IMR-90 (cell line): ENCODE measurements around the gene IL21R. TPM values are rescaled to one million over a fixed set of nuclear protein-coding genes. Genes with fewer than 3 reads are reported as not detected.

Source experiments
- ATAC-seq: fragments of 200-7000 bp; cut with Tn5 transposase; 2 replicates; pipeline ENCODE4 v1.9.1; 2020; ENCODE audit warnings: low read depth, mild to moderate bottlenecking, moderate library complexity
- BruUV-seq: library from RNA; stranded (reverse); fragments of 400-500 nt; replicated peaks from 2 replicates; lab custom pipeline; 2021; lab: Mats Ljungman, UMichigan
- CTCF ChIA-PET: fragments of 300-600 bp; formaldehyde crosslinking; extraction: SDS; loops from one replicate; lab custom pipeline; 2021; ENCODE audit warnings: antibody characterized with exemption; lab: Yijun Ruan, JAX
- POLR2A ChIA-PET: fragments of 300-600 bp; sonication (Branson Sonifier 250); formaldehyde crosslinking; loops from one replicate; lab custom pipeline; 2022; ENCODE audit warnings: antibody characterized with exemption; ENCODE audit not compliant: unreplicated experiment; lab: Charles Lee
- DNase-seq: peaks from one replicate; pipeline ENCODE4 v3.0.0; 2013
- H2AFZ ChIP-seq: replicated peaks from 2 replicates; pipeline ENCODE3; 2013; ENCODE audit warnings: low read length, mild to moderate bottlenecking; ENCODE audit not compliant: poor library complexity
- H2AK5ac ChIP-seq: 2 replicates; pipeline ENCODE4 v1.6.1; 2013; ENCODE audit warnings: low read depth, low read length, inconsistent platforms
- H2AK9ac ChIP-seq: replicated peaks from 2 replicates; pipeline ENCODE3; 2013; ENCODE audit warnings: mild to moderate bottlenecking, low read depth, low read length, moderate library complexity; ENCODE audit not compliant: poor library complexity
- H2BK120ac ChIP-seq: 2 replicates; pipeline ENCODE4 v1.6.1; 2013; ENCODE audit warnings: low read depth, low read length, inconsistent platforms
- H2BK15ac ChIP-seq: 3 replicates; pipeline ENCODE4 v1.6.1; 2013; ENCODE audit warnings: low read depth, low read length, inconsistent platforms
- H2BK20ac ChIP-seq: 2 replicates; pipeline ENCODE4 v1.6.1; 2013; ENCODE audit warnings: low read depth, mild to moderate bottlenecking, inconsistent platforms, low read length, moderate library complexity
- H2BK5ac ChIP-seq: 2 replicates; pipeline ENCODE4 v1.6.1; 2013; ENCODE audit warnings: mild to moderate bottlenecking, low read depth, low read length, inconsistent platforms; ENCODE audit not compliant: poor library complexity, severe bottlenecking
- H3K14ac ChIP-seq: replicated peaks from 2 replicates; pipeline ENCODE4 v1.6.1; 2013; ENCODE audit warnings: low read depth, low read length, inconsistent platforms
- H3K18ac ChIP-seq: 2 replicates; pipeline ENCODE4 v1.6.1; 2013; ENCODE audit warnings: low read depth, low read length, control low read depth
- H3K23ac ChIP-seq: 2 replicates; pipeline ENCODE4 v1.6.1; 2013; ENCODE audit warnings: low read depth, low read length, inconsistent platforms
- H3K27ac ChIP-seq: 2 replicates; pipeline ENCODE4 v1.5.1; 2013; ENCODE audit warnings: mild to moderate bottlenecking, control low read depth, low read length; ENCODE audit not compliant: insufficient read depth
- H3K27me3 ChIP-seq: 2 replicates; pipeline ENCODE4 v1.6.1; 2013; ENCODE audit warnings: low read length; ENCODE audit not compliant: control insufficient read depth, insufficient read depth
- H3K36me3 ChIP-seq: 2 replicates; pipeline ENCODE4 v1.6.1; 2013; ENCODE audit warnings: low read length, mixed read lengths; ENCODE audit not compliant: control insufficient read depth, insufficient read depth
- H3K4ac ChIP-seq: 2 replicates; pipeline ENCODE4 v1.6.1; 2013; ENCODE audit warnings: low read depth, low read length, inconsistent platforms
- H3K4me1 ChIP-seq: 2 replicates; pipeline ENCODE4 v1.6.1; 2013; ENCODE audit warnings: low read length, mixed read lengths; ENCODE audit not compliant: control insufficient read depth, insufficient read depth
- H3K4me2 ChIP-seq: 2 replicates; pipeline ENCODE4 v1.6.1; 2013; ENCODE audit warnings: low read depth, mild to moderate bottlenecking, control low read depth, low read length, moderate library complexity
- H3K4me3 ChIP-seq: 2 replicates; pipeline ENCODE4 v1.5.1; 2013; ENCODE audit warnings: low read depth, mild to moderate bottlenecking, control low read depth, low read length, moderate library complexity; ENCODE audit not compliant: insufficient read depth
- H3K56ac ChIP-seq: 2 replicates; pipeline ENCODE4 v1.6.1; 2013; ENCODE audit warnings: low read length, inconsistent platforms; ENCODE audit not compliant: insufficient read depth; ENCODE audit errors: extremely low read depth
- H3K79me1 ChIP-seq, 2 experiments: 2 replicates each; pipeline ENCODE4 v1.6.1; 2013; ENCODE audit warnings: low read length in 2 of 2, inconsistent platforms in 1 of 2, low read depth in 1 of 2
- H3K9ac ChIP-seq: 2 replicates; pipeline ENCODE4 v1.6.1; 2013; ENCODE audit warnings: low read depth, low read length, control low read depth
- H3K9me1 ChIP-seq: 2 replicates; pipeline ENCODE4 v1.6.1; 2013; ENCODE audit warnings: low read length, inconsistent platforms; ENCODE audit not compliant: insufficient read depth
- H3K9me3 ChIP-seq: 2 replicates; pipeline ENCODE4 v1.6.1; 2013; ENCODE audit warnings: low read length; ENCODE audit not compliant: control insufficient read depth, insufficient read depth
- H4K20me1 ChIP-seq: 2 replicates; pipeline ENCODE4 v1.6.1; 2013; ENCODE audit warnings: low read length, inconsistent platforms; ENCODE audit not compliant: insufficient read depth
- H4K5ac ChIP-seq: 2 replicates; pipeline ENCODE4 v1.6.1; 2013; ENCODE audit warnings: mild to moderate bottlenecking, low read depth, low read length, control low read depth
- H4K8ac ChIP-seq, 2 experiments: 2 replicates each; pipeline ENCODE4 v1.6.1; 2013; ENCODE audit warnings: low read depth in 2 of 2, low read length in 2 of 2, control low read depth in 1 of 2, inconsistent platforms in 1 of 2
- H4K91ac ChIP-seq: 2 replicates; pipeline ENCODE4 v1.6.1; 2013; ENCODE audit warnings: low read depth, low read length, inconsistent platforms; ENCODE audit not compliant: insufficient read depth
- BHLHE40 ChIP-seq: fragments of 150-350 bp; IDR thresholded peaks from 2 replicates; pipeline ENCODE4 v1.6.1; 2016; ENCODE audit warnings: mild to moderate bottlenecking, low read depth, low read length
- CEBPB ChIP-seq: IDR thresholded peaks from 2 replicates; pipeline ENCODE4 v1.6.1; 2012; ENCODE audit warnings: low read depth, low read length, improper control_type of control experiment
- CHD1 ChIP-seq: IDR thresholded peaks from 2 replicates; pipeline ENCODE4 v1.6.1; 2012; ENCODE audit warnings: low read depth, low read length, improper control_type of control experiment
- FOS ChIP-seq: fragments of 150-350 bp; IDR thresholded peaks from 2 replicates; pipeline ENCODE4 v1.6.1; 2016; ENCODE audit warnings: low read depth, low read length
- MXI1 ChIP-seq: IDR thresholded peaks from 2 replicates; pipeline ENCODE4 v1.6.1; 2012; ENCODE audit warnings: low read depth, mild to moderate bottlenecking, low read length, moderate library complexity, borderline replicate concordance
- NFE2L2 ChIP-seq: fragments of 150-350 bp; IDR thresholded peaks from 2 replicates; pipeline ENCODE4 v1.6.1; 2016; ENCODE audit warnings: low read depth, mild to moderate bottlenecking, low read length
- POLR2A ChIP-seq: IDR thresholded peaks from 2 replicates; pipeline ENCODE4 v1.6.1; 2012; ENCODE audit warnings: mild to moderate bottlenecking, low read depth, low read length
- RAD21 ChIP-seq: IDR thresholded peaks from 2 replicates; pipeline ENCODE4 v1.6.1; 2012; ENCODE audit warnings: low read length, improper control_type of control experiment
- RCOR1 ChIP-seq: IDR thresholded peaks from 2 replicates; pipeline ENCODE4 v1.6.1; 2012; ENCODE audit warnings: mild to moderate bottlenecking, low read length, improper control_type of control experiment; ENCODE audit not compliant: insufficient replicate concordance
- RFX5 ChIP-seq: IDR thresholded peaks from 2 replicates; pipeline ENCODE4 v1.8.0; 2012; ENCODE audit warnings: low read depth, mild to moderate bottlenecking, low read length, moderate library complexity
- SMC3 ChIP-seq: fragments of 150-350 bp; IDR thresholded peaks from 2 replicates; pipeline ENCODE4 v1.6.1; 2016; ENCODE audit warnings: low read depth, mild to moderate bottlenecking, antibody characterized with exemption, low read length, moderate library complexity
- WGBS, 2 experiments: methylation state at CpG; one replicate each; pipeline versions ENCODE4 v1.1.5 to v1.1.7; 2013; ENCODE audit warnings: missing lambda C conversion rate in 2 of 2; ENCODE audit not compliant: insufficient read length in 1 of 2; ENCODE audit errors: extremely low coverage in 2 of 2; 5-methylcytosine and 5-hydroxymethylcytosine counted together
- dilution Hi-C: fragments of 300-500 bp; cut with HindIII; formaldehyde crosslinking; loops from one replicate; pipeline ENCODE4 v1.14.3; 2018; ENCODE audit warnings: low sequenced_read_pairs; ENCODE audit not compliant: unreplicated experiment
- in situ Hi-C: fragments of 300-500 bp; cut with MboI; formaldehyde crosslinking; loops from 3 replicates; pipeline ENCODE4 v1.14.3; 2019; ENCODE audit warnings: low sequenced_read_pairs, inconsistent platforms, mixed read lengths
- intact Hi-C: fragments of 100-400 bp; cut with micrococcal nuclease; formaldehyde crosslinking; loops from 2 replicates; pipeline ENCODE4 v1.10.0; 2022
- polyA plus RNA-seq, 3 experiments: library from polyadenylated mRNA; depleted of rRNA; stranded (reverse); fragments of >200 nt; gene quantifications; 2 replicates each; pipeline ENCODE4 v1.2.3, GENCODE V29; 2012; ENCODE audit warnings: low replicate concordance in 1 of 3
- total RNA-seq: library from RNA; depleted of rRNA; stranded (reverse); fragments of >200 nt; gene quantifications from 2 replicates; pipeline ENCODE4 v1.2.3, GENCODE V29; 2012
- TF ChIP-seq, protein P1 (sequence below): conservative IDR thresholded peaks from 2 replicates; pipeline ENCODE4 v1.5.1; 2012; ENCODE audit warnings: mild to moderate bottlenecking, low read depth, low read length, improper control_type of control experiment

IL21R gene
- total and polyA plus RNA-seq, 2 of the 4 experiments (the other 2 are of a cell fraction) = 0.72 to 0.97 TPM

DNA sequence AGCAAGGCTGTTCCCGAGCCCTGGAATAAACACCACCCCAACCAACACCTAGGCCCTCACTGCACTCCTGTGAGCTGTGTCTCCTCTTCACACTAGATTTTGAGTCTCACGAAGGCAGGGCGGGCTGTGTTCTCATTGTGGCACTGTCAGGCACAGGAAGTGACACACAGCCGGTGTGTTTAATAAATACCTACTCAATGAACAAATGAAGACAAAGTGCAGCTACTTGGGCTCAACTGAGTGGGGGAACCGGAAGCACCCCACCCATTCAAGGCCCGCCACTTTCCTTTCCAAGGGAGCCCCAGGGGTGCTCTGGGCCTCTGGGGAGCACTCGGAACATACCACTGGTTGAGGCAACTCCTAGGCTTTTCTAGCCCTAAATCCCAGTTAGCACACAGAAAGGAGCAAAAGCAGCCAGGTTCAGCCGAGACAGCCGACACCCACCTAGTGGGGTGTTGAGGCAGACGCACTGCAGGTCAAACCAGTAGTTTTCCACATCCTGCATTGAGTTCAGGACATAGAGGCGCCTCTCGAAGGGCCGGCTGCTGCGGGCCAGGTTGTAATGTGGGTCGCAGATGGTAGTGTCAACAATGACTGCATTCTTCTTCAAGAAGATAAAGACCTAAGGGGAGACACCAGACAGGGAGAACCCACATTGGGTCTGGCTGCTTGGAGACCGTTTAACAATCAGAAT, 90.1 kb downstream of the IL21R start (continued):
- no peak for TF ChIP-seq BHLHE40

DNA sequence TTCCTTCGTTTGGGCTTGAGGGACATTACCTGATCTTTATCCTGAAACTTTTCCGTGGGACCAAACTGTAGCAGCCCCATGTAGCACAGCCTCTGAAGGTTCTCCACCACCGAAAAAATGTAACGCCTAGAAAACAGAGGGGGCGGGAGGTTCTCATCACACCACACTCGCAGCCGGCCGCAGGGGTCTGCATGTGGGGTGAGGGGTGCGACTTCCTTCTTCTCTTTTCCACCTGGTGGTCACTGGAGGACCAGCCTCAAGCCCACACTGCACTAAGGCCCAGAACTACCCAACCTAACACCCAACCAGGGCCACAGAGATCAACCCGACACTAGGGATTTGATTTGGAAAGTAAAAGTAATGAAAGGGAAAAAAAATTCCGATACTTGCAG, 90.6 kb downstream of the IL21R start:
- no peak overlapping the region for H3K23ac ChIP-seq
- H2BK120ac ChIP-seq = no peak overlapping the region
- H4K20me1 ChIP-seq = no peaks in the 10 kb centered on the region
- no peak overlapping the region for H3K4me3 ChIP-seq
- peaks cover 13% of the 10 kb centered on the region for H3K9me1 ChIP-seq
- H2AK9ac ChIP-seq = no peak overlapping the region
- H3K4me1 ChIP-seq = peaks cover 12% of the 10 kb centered on the region
- no peak overlapping the region for H3K18ac ChIP-seq
- in situ Hi-C loops = no loop called here
- WGBS, 2 experiments = 80% methylated on average over 1 of the region's 11 CpGs; no CpG with 5 or more reads in 1 of the 2 experiments
- H4K8ac ChIP-seq = no peak overlapping the region
- dilution Hi-C loops = no loop called here
- H3K27me3 ChIP-seq = no peaks in the 10 kb centered on the region
- POLR2A ChIA-PET = no interaction called here
- no peak overlapping the region for H3K9ac ChIP-seq
- H3K27ac ChIP-seq = no peak overlapping the region
- TF ChIP-seq SMC3 (no peak), CEBPB (no peak), MXI1 (no peak), RCOR1 (no peak), RFX5 (no peak), RAD21 (no peak), CHD1 (no peak), NFE2L2 (no peak), POLR2A (no peak), FOS (no peak), BHLHE40 (no peak)
- TF ChIP-seq, protein P1, sequence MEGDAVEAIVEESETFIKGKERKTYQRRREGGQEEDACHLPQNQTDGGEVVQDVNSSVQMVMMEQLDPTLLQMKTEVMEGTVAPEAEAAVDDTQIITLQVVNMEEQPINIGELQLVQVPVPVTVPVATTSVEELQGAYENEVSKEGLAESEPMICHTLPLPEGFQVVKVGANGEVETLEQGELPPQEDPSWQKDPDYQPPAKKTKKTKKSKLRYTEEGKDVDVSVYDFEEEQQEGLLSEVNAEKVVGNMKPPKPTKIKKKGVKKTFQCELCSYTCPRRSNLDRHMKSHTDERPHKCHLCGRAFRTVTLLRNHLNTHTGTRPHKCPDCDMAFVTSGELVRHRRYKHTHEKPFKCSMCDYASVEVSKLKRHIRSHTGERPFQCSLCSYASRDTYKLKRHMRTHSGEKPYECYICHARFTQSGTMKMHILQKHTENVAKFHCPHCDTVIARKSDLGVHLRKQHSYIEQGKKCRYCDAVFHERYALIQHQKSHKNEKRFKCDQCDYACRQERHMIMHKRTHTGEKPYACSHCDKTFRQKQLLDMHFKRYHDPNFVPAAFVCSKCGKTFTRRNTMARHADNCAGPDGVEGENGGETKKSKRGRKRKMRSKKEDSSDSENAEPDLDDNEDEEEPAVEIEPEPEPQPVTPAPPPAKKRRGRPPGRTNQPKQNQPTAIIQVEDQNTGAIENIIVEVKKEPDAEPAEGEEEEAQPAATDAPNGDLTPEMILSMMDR = no peak
- H3K14ac ChIP-seq = no peak overlapping the region
- peaks cover 74% of the 10 kb centered on the region for H3K36me3 ChIP-seq
- no peak overlapping the region for H2AK5ac ChIP-seq
- DNase-seq (no peak), ATAC-seq (no peak)
- no peak overlapping the region for H3K4ac ChIP-seq
- H3K9me3 ChIP-seq = no peaks in the 10 kb centered on the region
- H2BK15ac ChIP-seq = no peak overlapping the region
- no peak overlapping the region for H3K4me2 ChIP-seq
- H3K56ac ChIP-seq = no peak overlapping the region
- no peak overlapping the region for H4K5ac ChIP-seq
- CTCF ChIA-PET = no interaction called here
- BruUV-seq = no TSS peak
- peaks cover 4 to 18% of the 10 kb centered on the region in 2 experiments; a peak in 1 of 4 replicates for H3K79me1 ChIP-seq
- no peak overlapping the region for H2BK5ac ChIP-seq
- intact Hi-C loops = loop anchor here (5.0 kb wide), 1 partner anchor 50 kb away; no protein-coding TSS in a partner anchor
- H4K91ac ChIP-seq = no peak overlapping the region
- no peak overlapping the region for H2BK20ac ChIP-seq
- H2AFZ ChIP-seq = no peak overlapping the region
